ACHN (cell line): ENCODE data around the gene RABGEF1.
A peak's percentile ranks its signal among the peaks of the same experiment; 100 is the strongest.
"Not testable (repeated sequence)": the region's sequence is repeated elsewhere in the genome, so short reads cannot be mapped to it uniquely, and the experiment has no call there.

Experiments
- DNase-seq: peaks from one replicate; pipeline ENCODE4 v3.0.0-alpha.2; 2015
- in situ Hi-C: cut with HindIII; loops from 2 replicates; pipeline ENCODE4 v1.10.0; 2017; ENCODE audit warnings: low sequenced_read_pairs, low pct_ligation_motif_present, low pct_unique_long_range_greater_than_20kb

The RABGEF1 gene

GRCh38 chr7:66740302-66740979 is at the start of gene RABGEF1:
Gene RABGEF1 (plus strand): TSS chr7:66740733. CDS start chr7:66771900, 31,167 bp downstream.
- peak; percentile 99 for DNase-seq
- in situ Hi-C loops = no loop called here

DNA sequence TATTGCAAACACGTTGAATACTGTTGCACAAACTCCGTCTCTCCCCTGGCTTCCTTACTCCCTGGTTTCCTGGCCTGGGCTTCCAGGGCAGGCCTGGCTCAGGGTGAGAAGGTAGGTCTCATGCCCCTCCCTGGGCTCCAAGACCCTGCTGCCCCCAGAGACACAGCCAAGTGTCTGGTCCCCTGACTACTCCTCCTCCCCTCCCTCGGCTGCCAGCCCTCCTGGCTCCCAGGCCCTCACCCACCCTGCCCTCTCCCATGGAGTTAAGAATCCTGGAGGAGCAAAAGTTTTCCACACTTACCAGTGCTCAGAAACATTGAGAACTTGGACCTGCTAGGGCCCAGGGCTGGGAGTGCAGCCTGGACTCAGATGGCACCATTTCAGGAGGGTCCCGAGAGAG is 47.2 kb upstream of the RABGEF1 start:
- DNase-seq = no peak
- in situ Hi-C loops = no loop called here

DNA sequence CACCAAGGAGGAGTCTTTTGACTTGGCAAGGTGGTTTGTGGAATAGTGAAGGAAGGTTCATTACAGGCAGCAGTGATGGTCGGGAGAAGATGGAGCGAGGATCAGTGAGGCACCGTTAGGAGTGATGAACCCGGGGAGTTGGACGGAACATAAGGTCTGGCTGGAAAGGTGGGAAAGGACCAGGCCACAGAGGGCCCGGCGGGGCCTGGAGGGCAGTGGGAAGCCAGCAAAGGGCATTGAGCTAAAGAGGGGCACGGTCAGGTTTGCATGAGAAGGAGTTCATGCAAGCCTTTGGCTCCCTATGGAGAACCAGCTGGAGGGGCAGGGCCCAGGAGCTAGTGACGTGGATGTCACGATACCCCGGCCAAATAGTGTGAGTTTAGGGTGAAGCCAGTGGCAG is 46.2 kb upstream of the RABGEF1 start:
- in situ Hi-C loops = no loop called here

GRCh38 chr7:66695417-66695816 is 45.1 kb upstream of the RABGEF1 start:
- DNase-seq, in situ Hi-C loops: not testable (repeated sequence)

More for the DNA sequence above, 46.2 kb upstream of the RABGEF1 start:
- no peak for DNase-seq

- in situ Hi-C loops = not testable (repeated sequence)
Measured at GRCh38 chr7:66696134-66696533, 44.4 kb upstream of the RABGEF1 start.

GRCh38 chr7:66696774-66697191 is 43.8 kb upstream of the RABGEF1 start:
- in situ Hi-C loops = no loop called here
- DNase-seq = peak; percentile 16

More at GRCh38 chr7:66696134-66696533, 44.4 kb upstream of the RABGEF1 start:
- not testable (repeated sequence) for DNase-seq

DNA sequence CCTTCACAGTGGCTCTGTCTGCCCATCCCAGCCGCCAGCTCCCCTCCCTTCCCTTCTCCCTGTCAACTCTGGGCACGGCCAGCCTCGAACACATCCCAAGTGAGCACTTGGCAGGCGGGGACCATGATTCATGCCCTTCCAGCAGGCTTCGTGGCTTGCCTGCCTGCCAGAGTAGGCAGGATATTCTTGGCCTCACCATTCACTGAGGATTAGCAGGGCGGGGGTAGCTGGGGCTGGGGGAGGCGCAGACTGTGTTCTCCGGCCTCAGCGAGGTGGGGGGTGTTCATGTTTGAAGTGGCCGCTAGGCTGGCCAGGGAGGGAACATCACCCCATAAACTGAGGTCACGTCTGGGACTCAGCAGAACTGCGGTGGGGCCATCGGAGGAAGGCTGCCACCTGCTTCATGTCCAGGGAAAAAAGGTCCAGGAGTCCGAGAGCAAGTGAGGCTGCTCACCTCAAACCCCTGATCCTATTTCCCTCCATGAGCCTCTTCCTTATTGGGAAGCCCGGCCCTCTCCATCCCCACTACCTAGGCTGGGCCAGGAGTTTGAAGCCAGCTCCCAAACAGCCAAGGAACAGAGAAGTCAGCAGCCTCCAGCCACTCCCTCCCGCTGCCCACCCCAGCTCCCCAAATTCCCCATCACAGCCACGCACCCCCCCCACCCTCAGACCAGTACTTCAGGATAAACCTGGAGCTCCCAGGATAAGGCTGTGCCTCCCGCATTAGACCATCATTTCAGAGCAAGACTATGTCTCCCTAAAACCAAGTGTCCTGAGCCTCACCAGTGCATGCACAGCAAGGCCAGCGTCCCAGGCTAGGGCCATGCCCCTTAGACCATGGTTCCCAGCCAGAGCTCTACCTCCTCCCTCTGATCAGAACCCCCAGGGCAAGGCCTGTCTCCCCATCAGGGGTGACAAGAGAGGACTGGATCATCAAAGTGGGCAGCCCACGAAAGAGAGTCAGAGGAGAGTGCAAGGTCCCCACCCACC is 42.8 kb upstream of the RABGEF1 start:
- in situ Hi-C loops = no loop called here
- peak; percentile 68 for DNase-seq

DNA sequence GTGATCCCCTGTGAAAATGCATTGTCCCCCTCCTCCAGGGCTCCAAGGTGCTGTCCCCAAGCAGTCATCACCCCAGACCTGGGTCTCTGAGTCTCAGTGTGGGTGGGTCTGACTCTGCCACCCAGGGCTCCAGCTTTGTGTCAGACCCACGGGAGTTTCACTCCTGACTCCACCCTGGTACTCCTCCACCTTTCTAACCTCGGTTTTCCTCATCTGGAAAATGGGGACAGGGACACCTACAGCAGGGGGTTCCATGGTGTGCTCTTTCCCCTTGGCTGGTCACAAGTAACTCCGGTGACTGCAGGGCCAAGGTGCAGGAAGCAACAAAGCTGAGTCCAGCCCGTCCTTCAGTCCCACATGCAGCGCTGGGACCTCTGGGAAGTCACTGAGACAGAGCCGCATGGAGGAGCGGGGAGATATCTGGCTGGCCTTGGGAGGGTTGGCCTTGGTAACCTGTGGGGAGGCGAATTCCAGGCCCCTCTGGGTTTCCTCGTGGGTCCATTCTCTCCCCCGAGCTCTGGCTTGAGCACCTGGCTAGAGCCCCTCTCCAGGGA is 41.8 kb upstream of the RABGEF1 start:
- in situ Hi-C loops = no loop called here
- DNase-seq = no peak

DNA sequence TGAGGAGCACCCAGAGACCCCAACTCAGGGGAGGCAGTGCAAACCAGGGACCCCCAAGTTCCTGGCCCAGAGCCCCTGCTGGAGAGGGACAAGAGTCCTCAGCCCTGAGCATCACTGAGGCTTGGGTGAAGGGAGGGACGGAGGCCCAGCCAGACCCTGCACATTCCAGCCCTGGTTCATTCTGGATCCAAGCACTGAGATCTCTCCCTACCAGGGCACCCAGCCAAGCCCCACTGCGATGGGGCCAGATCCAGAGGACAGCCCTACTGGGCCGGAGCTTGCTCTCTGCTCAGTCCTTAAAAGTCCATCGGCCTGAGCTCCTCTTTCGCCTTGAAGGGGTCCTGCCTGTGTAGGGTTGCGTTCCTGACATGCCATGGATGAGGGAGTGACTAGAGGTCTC is 40.5 kb upstream of the RABGEF1 start:
- no peak for DNase-seq
- in situ Hi-C loops = no loop called here

DNA sequence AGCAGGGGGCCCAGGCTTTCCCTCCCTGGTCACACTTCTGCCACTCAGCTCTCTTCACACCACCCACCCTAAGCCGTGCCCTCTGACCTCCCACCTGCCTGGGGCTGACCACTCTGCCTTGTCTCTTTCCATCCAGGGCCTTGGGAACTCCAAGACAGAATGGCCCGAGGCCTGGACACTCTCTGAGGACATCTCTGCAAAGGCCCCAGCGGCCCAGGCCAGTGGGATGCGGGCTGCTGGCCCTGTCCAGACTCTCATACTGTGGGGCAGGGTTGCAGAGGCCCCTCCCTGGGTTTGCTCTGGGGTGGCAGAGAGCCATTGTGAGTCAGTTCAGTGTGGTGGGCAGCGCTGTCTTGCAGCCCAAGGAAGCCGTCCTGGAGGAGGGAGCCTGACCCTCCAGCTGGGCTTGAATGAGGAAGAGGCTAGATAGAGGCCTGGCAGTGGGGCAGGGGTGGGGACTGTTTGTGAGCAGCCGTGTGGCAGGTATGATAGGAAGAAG is 39.9 kb upstream of the RABGEF1 start:
- DNase-seq = no peak
- in situ Hi-C loops = no loop called here

DNA sequence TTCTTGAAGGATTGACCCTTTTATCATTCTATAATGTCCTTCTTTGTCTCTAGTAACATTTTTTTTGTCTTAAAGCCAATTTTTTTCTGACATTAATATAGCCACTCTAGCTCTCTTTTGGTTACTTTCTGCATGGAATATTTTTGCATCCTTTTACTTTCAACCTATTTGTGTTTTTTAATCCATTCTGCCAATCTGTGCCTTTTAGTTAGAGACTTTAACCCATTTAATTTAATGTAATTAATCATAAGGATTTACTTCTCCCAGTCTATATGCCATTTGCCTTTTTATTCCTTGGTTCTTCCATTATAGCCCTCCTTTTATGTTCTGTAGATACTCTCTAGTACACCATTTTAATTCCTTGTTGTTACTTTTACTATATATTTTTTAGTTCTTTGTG is 32.7 kb upstream of the RABGEF1 start:
- in situ Hi-C loops = no loop called here
- DNase-seq = no peak

DNA sequence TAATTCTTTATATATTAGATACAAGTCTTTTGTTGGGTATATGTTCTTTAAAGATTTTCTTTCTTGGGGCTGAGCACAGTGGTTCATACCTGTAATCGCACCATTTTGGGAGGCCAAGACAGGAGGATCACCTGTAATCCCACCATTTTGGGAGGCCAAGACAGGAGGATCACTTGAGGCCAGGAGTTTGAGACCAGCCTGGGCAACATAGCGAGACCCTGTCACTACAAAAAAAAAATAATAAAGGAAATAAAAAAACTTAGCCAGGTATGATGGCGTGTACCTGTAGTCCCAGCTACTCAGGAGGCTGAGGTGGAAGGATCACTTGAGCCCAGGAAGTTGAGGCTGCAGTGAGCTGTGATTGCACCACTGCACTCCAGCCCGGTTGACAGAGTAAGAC is 29.8 kb upstream of the RABGEF1 start:
- in situ Hi-C loops, DNase-seq: not testable (repeated sequence)

- no peak for DNase-seq
- in situ Hi-C loops = no loop called here
Measured at GRCh38 chr7:66713687-66714086, 26.8 kb upstream of the RABGEF1 start.

- DNase-seq, in situ Hi-C loops: not testable (repeated sequence)
Measured at GRCh38 chr7:66716634-66717033, 23.9 kb upstream of the RABGEF1 start.

- no peak for DNase-seq
- in situ Hi-C loops = no loop called here
Measured at GRCh38 chr7:66720561-66720960, 20.0 kb upstream of the RABGEF1 start.

DNA sequence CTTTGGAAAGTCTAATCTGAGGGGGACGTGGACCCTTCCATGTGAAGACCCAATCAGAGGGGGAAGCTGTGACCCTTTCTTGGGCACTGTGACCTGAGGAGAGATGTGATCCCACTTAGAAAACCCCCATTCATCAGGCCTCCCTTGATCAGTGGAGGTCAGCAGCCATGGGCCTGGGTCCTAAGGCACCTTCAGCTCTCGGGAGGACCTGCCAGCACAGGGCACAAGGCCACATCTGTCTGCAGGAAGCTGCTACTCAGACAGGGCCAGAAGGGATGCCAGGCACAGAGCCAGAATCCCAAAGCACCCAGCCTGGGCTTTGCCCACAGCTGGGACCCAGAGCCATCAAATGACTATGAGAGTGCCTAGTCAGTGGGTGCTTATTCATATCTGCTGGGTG is 14.7 kb upstream of the RABGEF1 start:
- in situ Hi-C loops = no loop called here

GRCh38 chr7:66727058-66727457 is 13.5 kb upstream of the RABGEF1 start:
- in situ Hi-C loops = no loop called here
- no peak for DNase-seq

More for the DNA sequence above, 14.7 kb upstream of the RABGEF1 start:
- DNase-seq = no peak

DNA sequence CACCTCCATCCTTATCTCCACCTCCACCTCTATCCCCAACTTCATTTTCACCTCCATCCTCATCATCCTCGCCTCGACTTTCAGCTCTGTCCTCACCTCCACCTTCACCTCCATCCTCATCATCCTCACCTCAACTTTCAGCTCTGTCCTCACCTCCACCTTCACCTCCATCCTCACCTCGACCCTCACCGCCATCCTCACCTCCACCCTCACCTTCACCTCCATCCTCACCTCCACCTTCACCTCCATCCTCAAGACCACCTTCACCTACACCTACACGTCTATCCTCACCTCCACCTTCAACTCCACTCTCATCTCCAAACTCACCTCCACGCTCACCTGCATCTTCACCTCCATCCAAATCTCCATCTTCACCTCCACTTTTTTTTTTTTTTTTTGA is 12.0 kb upstream of the RABGEF1 start:
- in situ Hi-C loops = no loop called here
- DNase-seq = no peak

DNA sequence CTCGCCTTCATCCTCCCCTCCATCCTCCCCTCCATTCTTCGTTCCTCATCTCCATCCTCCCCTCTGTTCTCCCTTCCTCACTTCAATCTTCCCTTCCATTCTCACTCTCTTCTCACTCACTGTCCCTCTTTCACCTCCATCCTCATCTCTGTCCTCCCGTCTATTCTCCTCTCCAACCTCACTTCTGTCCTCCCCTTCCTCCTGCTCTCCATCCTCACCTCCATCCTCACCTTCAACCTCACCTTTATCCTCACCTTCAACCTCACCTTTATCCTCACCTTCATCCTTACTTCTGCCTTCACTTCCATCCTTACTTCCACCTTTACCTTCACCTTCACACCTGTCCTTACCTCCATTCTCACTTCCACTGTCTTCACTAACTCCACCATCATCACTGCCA is 11.3 kb upstream of the RABGEF1 start:
- no peak for DNase-seq
- in situ Hi-C loops = no loop called here
